GM12878 (cell line): ENCODE measurements around the gene SEMA5A. TPM values are rescaled to one million over a fixed set of nuclear protein-coding genes. Genes with fewer than 3 reads are reported as not detected.

Source experiments
- ATAC-seq: fragments of 200-7000 bp; cut with Tn5 transposase; 3 replicates; pipeline ENCODE4 v1.9.1; 2020; ENCODE audit warnings: mild to moderate bottlenecking, moderate library complexity
- BruUV-seq: library from RNA; stranded (reverse); fragments of 400-500 nt; replicated peaks from 2 replicates; lab custom pipeline; 2021; lab: Mats Ljungman, UMichigan
- CTCF ChIA-PET: fragments of 300-600 bp; sonication (Branson Sonifier 250); formaldehyde crosslinking; extraction: SDS; loops from one replicate; lab custom pipeline; 2021; ENCODE audit warnings: inconsistent platforms; lab: Yijun Ruan, JAX
- POLR2A ChIA-PET: fragments of 350-600 bp; formaldehyde crosslinking; extraction: SDS; loops from one replicate; lab custom pipeline; 2021; ENCODE audit warnings: inconsistent platforms; lab: Charles Lee
- RAD21 ChIA-PET: fragments of 300-600 bp; sonication (Branson Sonifier 250); formaldehyde crosslinking; loops from one replicate; lab custom pipeline; 2023; ENCODE audit warnings: antibody characterized with exemption; ENCODE audit not compliant: unreplicated experiment; lab: Charles Lee
- SMC1A ChIA-PET: fragments of 300-600 bp; sonication (Branson Sonifier 250); formaldehyde crosslinking; loops from one replicate; lab custom pipeline; 2023; ENCODE audit not compliant: unreplicated experiment, uncharacterized antibody; lab: Charles Lee
- DNase-seq: peaks from one replicate; pipeline ENCODE4 v3.0.0-alpha.2; 2011; ENCODE audit warnings: low read depth, low spot score
- FAIRE-seq: peaks from 3 replicates; lab custom pipeline; 2011; peaks lifted over from hg19 to GRCh38; lab: Jason Lieb, UNC
- H2AFZ ChIP-seq: 2 replicates; pipeline ENCODE4 v1.6.0; 2011; ENCODE audit warnings: low read depth, low read length, control low read depth; ENCODE audit not compliant: control insufficient read depth
- H3K27ac ChIP-seq: 2 replicates; pipeline ENCODE4 v1.5.1; 2011; ENCODE audit warnings: control low read depth; ENCODE audit not compliant: control insufficient read depth, insufficient read depth
- H3K27me3 ChIP-seq, 2 experiments: replicated peaks in 1 of 2; 2 replicates each; pipeline versions ENCODE4 v1.6.0 to v1.6.1; 2011; ENCODE audit warnings: low read length in 1 of 2; ENCODE audit not compliant: control insufficient read depth in 2 of 2, insufficient read depth in 2 of 2
- H3K36me3 ChIP-seq, 2 experiments: 2 replicates each; pipeline ENCODE4 v1.5.1; 2011; ENCODE audit warnings: low read length in 1 of 2; ENCODE audit not compliant: control insufficient read depth in 2 of 2, insufficient read depth in 2 of 2
- H3K4me1 ChIP-seq: 2 replicates; pipeline ENCODE4 v1.6.1; 2011; ENCODE audit warnings: mild to moderate bottlenecking, low read length, moderate library complexity, mixed read lengths; ENCODE audit not compliant: control insufficient read depth, insufficient read depth
- H3K4me2 ChIP-seq: 2 replicates; pipeline ENCODE4 v1.6.0; 2011; ENCODE audit warnings: control low read depth; ENCODE audit not compliant: control insufficient read depth, insufficient read depth
- H3K4me3 ChIP-seq: fragments of 200-600 bp; sonication (generic); 2 replicates; pipeline ENCODE4 v1.5.1; 2016
- H3K79me2 ChIP-seq: 2 replicates; pipeline ENCODE4 v1.6.0; 2011; ENCODE audit warnings: low read length; ENCODE audit not compliant: control insufficient read depth, insufficient read depth
- H3K9ac ChIP-seq: 2 replicates; pipeline ENCODE4 v1.8.0; 2011; ENCODE audit warnings: low read length, control low read depth, mixed read lengths; ENCODE audit not compliant: control insufficient read depth, insufficient read depth
- H3K9me3 ChIP-seq: replicated peaks from 3 replicates; pipeline ENCODE4 v1.5.1; 2011; ENCODE audit warnings: mild to moderate bottlenecking, low read length; ENCODE audit not compliant: control insufficient read depth, insufficient read depth
- H4K20me1 ChIP-seq: 2 replicates; pipeline ENCODE4 v1.6.0; 2011; ENCODE audit not compliant: control insufficient read depth, insufficient read depth
- CEBPZ ChIP-seq: fragments of 150-350 bp; IDR thresholded peaks from 2 replicates; pipeline ENCODE4 v1.6.1; 2016; ENCODE audit warnings: low read depth, low read length
- CREB1 ChIP-seq: IDR thresholded peaks from 2 replicates; pipeline ENCODE4 v1.6.1; 2012; ENCODE audit warnings: low read depth, mild to moderate bottlenecking, inconsistent platforms
- E2F8 ChIP-seq: fragments of 450-650 bp; IDR thresholded peaks from 2 replicates; pipeline ENCODE4 v1.6.1; 2018; ENCODE audit warnings: mild to moderate bottlenecking, low read depth, moderate library complexity; ENCODE audit not compliant: partially characterized antibody
- EZH2 ChIP-seq: IDR thresholded peaks from 2 replicates; pipeline ENCODE4 v1.6.1; 2012; ENCODE audit warnings: low read depth, mild to moderate bottlenecking, control low read depth, inconsistent platforms, low read length, borderline replicate concordance; ENCODE audit not compliant: control insufficient read depth
- FOXM1 ChIP-seq: IDR thresholded peaks from 2 replicates; pipeline ENCODE4 v1.6.1; 2012; ENCODE audit warnings: low read depth, mild to moderate bottlenecking, inconsistent platforms, low read length, moderate library complexity
- IRF4 ChIP-seq: IDR thresholded peaks from 2 replicates; pipeline ENCODE4 v1.6.1; 2011; ENCODE audit warnings: low read depth, low read length
- MEF2B ChIP-seq: fragments of 450-650 bp; IDR thresholded peaks from 2 replicates; pipeline ENCODE4 v1.6.1; 2018; ENCODE audit warnings: mild to moderate bottlenecking, moderate library complexity; ENCODE audit not compliant: partially characterized antibody, poor library complexity, severe bottlenecking
- MTA2 ChIP-seq: fragments of 450-650 bp; IDR thresholded peaks from 2 replicates; pipeline ENCODE4 v1.6.1; 2016; ENCODE audit warnings: low read depth, mild to moderate bottlenecking, moderate library complexity
- MXI1 ChIP-seq: fragments of 150-350 bp; IDR thresholded peaks from 2 replicates; pipeline ENCODE4 v1.6.1; 2011; ENCODE audit warnings: low read depth, mild to moderate bottlenecking, inconsistent platforms, low read length, improper control_type of control experiment
- RCOR1 ChIP-seq: conservative IDR thresholded peaks from 2 replicates; pipeline ENCODE4 v1.6.1; 2012; ENCODE audit warnings: low read depth, low read length, improper control_type of control experiment
- REST ChIP-seq: IDR thresholded peaks from 2 replicates; pipeline ENCODE4 v1.6.1; 2012; ENCODE audit warnings: mild to moderate bottlenecking, low read depth, low read length
- RUNX3 ChIP-seq: IDR thresholded peaks from 2 replicates; pipeline ENCODE4 v1.6.1; 2012; ENCODE audit warnings: low read length, inconsistent platforms
- SIX5 ChIP-seq: IDR thresholded peaks from 2 replicates; pipeline ENCODE4 v1.6.1; 2011; ENCODE audit warnings: mild to moderate bottlenecking, low read depth, low read length, moderate library complexity; ENCODE audit not compliant: severe bottlenecking
- YY1 ChIP-seq: IDR thresholded peaks from 2 replicates; pipeline ENCODE4 v1.6.1; 2011; ENCODE audit warnings: low read depth, mild to moderate bottlenecking, low read length
- WGBS: methylation state at CpG from one replicate; pipeline ENCODE4 v1.1.6; 2016; ENCODE audit warnings: low lambda C conversion rate; ENCODE audit not compliant: insufficient replicate concordance, insufficient coverage; ENCODE audit errors: missing lambda C conversion rate; 5-methylcytosine and 5-hydroxymethylcytosine counted together
- in situ Hi-C: fragments of 300-500 bp; cut with MboI; formaldehyde crosslinking; loops from 9 replicates; pipeline ENCODE4 v1.14.3; 2018; ENCODE audit warnings: mixed read lengths
- intact Hi-C: fragments of 100-400 bp; cut with micrococcal nuclease; formaldehyde crosslinking; loops from one replicate; pipeline ENCODE4 v1.14.2; 2022; ENCODE audit not compliant: unreplicated experiment
- polyA plus RNA-seq, 11 experiments: library from polyadenylated mRNA; depleted of rRNA in 4 of 11; unstranded in 6 of 11; stranded (reverse) in 5 of 11; fragments of >200 nt; fragmentation: Nextera tagmentation in 4 of 11; fragmentation: Illumina TruSeq in 1 of 11; extraction: Ambion mirVana in 4 of 11; extraction: Trizol in 1 of 11; gene quantifications; 1 replicate in 1 of 11; 2 replicates in 10 of 11; pipeline versions ENCODE4 v1.2.1 to v1.2.3, GENCODE V29; 2011 to 2016; ENCODE audit warnings: inconsistent platforms in 2 of 11, missing spikeins in 2 of 11, low read depth in 1 of 11
- total RNA-seq, 4 experiments: library from RNA; depleted of rRNA in 3 of 4; stranded (reverse); fragments of >200 nt in 3 of 4; fragmentation: Illumina TruSeq in 1 of 4; extraction: Trizol in 1 of 4; gene quantifications; 2 replicates each; pipeline versions ENCODE4 v1.2.1 to v1.2.3, GENCODE V29; 2013 to 2021

SEMA5A gene
- total and polyA plus RNA-seq, 10 of the 15 experiments (the other 5 are each of a cell fraction or from before 2014, with no cell fraction given) = 0.03 to 2.4 (median 0.09) TPM; not detected in 1

GRCh38 chr5:9363026-9363425, 182.8 kb downstream of the SEMA5A start:
- POLR2A ChIA-PET = no interaction called here
- Histone ChIP-seq H3K79me2 (no peaks in the 10 kb centered on the region), H3K27me3 (no peaks in the 10 kb centered on the region), H3K27ac (peak overlapping the region; percentile 80), H3K9me3 (peaks cover 2% of the 10 kb centered on the region; the same call in 2 of the 3 replicates), H3K36me3 (no peaks in the 10 kb centered on the region), H2AFZ (peak overlapping the region; percentile 44; the same call in 1 of the 2 replicates), H3K4me3 (peak overlapping the region; percentile 29; the same call in 1 of the 2 replicates), H3K9ac (peak overlapping the region; percentile 47; the same call in 1 of the 2 replicates), H4K20me1 (no peaks in the 10 kb centered on the region), H3K4me2 (peak overlapping the region; percentile 86), H3K4me1 (peaks cover 25% of the 10 kb centered on the region)
- BruUV-seq = no TSS peak
- RAD21 ChIA-PET = interaction anchor here (1.4 kb wide), 1 partner anchor 135 kb away, joined by 3 read pairs; no protein-coding TSS in a partner anchor
- CTCF ChIA-PET = interaction anchor here (1.9 kb wide), 1 partner anchor 181 kb away, joined by 21 read pairs; no protein-coding TSS in a partner anchor
- FAIRE-seq = no peak
- SMC1A ChIA-PET = interaction anchor here (1.4 kb wide), 1 partner anchor 181 kb away, joined by 4 read pairs; no protein-coding TSS in a partner anchor
- intact Hi-C loops = no loop called here
- in situ Hi-C loops = loop anchor here (5.0 kb wide), 1 partner anchor 184 kb away; the partner anchor contains the start of gene SEMA5A
- 0% methylated on average over 2 of the region's 2 CpGs for WGBS
- peak; percentile 65 for ATAC-seq
- peak; percentile 57 for DNase-seq
- TF ChIP-seq RUNX3 (peak; percentile 98), SIX5 (no peak), MTA2 (no peak), REST (no peak), MEF2B (peak; percentile 47), EZH2 (no peak), E2F8 (no peak), FOXM1 (peak; percentile 91; the same call in 1 of the 2 replicates), MXI1 (no peak), IRF4 (0 out of 2 replicates have a peak, but pooled peaks have one; percentile 32), RCOR1 (no peak), YY1 (no peak), CEBPZ (no peak), CREB1 (no peak)
